ENCODE data around the gene PARVB. TPM values are rescaled to one million over a fixed set of nuclear protein-coding genes. Genes with fewer than 3 reads are reported as not detected.
A peak's percentile ranks its signal among the peaks of the same experiment; 100 is the strongest.

PARVB gene
- total RNA-seq, 1 experiment from 2014 or later = 2.3 TPM

GRCh38 chr22:44133901-44134571 lies 109.9 kb downstream of the PARVB start:
- DNase-seq (ENCODE audit: low spot score) = no peak

GRCh38 chr22:44136112-44136511 lies 112.0 kb downstream of the PARVB start:
- no peak for DNase-seq (ENCODE audit: low spot score)

GRCh38 chr22:44136786-44137185 lies 112.7 kb downstream of the PARVB start:
- DNase-seq (ENCODE audit: low spot score) = no peak

GRCh38 chr22:44137415-44137814 lies 113.3 kb downstream of the PARVB start:
- DNase-seq (ENCODE audit: low spot score) = no peak

GRCh38 chr22:44139773-44140172 lies 115.7 kb downstream of the PARVB start:
- no peak for DNase-seq (ENCODE audit: low spot score)

- no peak for DNase-seq (ENCODE audit: low spot score)
Measured at GRCh38 chr22:44142421-44143104, 118.5 kb downstream of the PARVB start.

GRCh38 chr22:44143105-44143474 lies 119.0 kb downstream of the PARVB start:
- no peak for DNase-seq (ENCODE audit: low spot score)

- no peak for DNase-seq (ENCODE audit: low spot score)
Measured at GRCh38 chr22:44143579-44143978, 119.5 kb downstream of the PARVB start.

- no peak for DNase-seq (ENCODE audit: low spot score)
Measured at GRCh38 chr22:44144046-44144569, 120.0 kb downstream of the PARVB start.

GRCh38 chr22:44145544-44145943 lies 121.4 kb downstream of the PARVB start:
- DNase-seq (ENCODE audit: low spot score) = no peak

- DNase-seq (ENCODE audit: low spot score) = no peak
Measured at GRCh38 chr22:44146088-44146861, 122.2 kb downstream of the PARVB start.

GRCh38 chr22:44147008-44147645 lies 123.0 kb downstream of the PARVB start:
- no peak for DNase-seq (ENCODE audit: low spot score)

- DNase-seq (ENCODE audit: low spot score) = peak; percentile 71
Measured at GRCh38 chr22:44147821-44148574, 123.9 kb downstream of the PARVB start.

- DNase-seq (ENCODE audit: low spot score) = peak; percentile 64
Measured at GRCh38 chr22:44151676-44152075, 127.6 kb downstream of the PARVB start.

- DNase-seq (ENCODE audit: low spot score) = no peak
Measured at GRCh38 chr22:44153710-44154109, 129.6 kb downstream of the PARVB start.

GRCh38 chr22:44154436-44154942 lies 130.4 kb downstream of the PARVB start:
- no peak for DNase-seq (ENCODE audit: low spot score)

- DNase-seq (ENCODE audit: low spot score) = no peak
Measured at GRCh38 chr22:44155115-44155514, 131.0 kb downstream of the PARVB start.

GRCh38 chr22:44157916-44158618 lies 134.0 kb downstream of the PARVB start:
- no peak for DNase-seq (ENCODE audit: low spot score)

- no peak for DNase-seq (ENCODE audit: low spot score)
Measured at GRCh38 chr22:44158816-44159215, 134.7 kb downstream of the PARVB start.

- DNase-seq (ENCODE audit: low spot score) = no peak
Measured at GRCh38 chr22:44159221-44159620, 135.1 kb downstream of the PARVB start.
